Large intestine (tissue), 3 donors: ENCODE data around the gene DGKQ. TPM values are rescaled to one million over a fixed set of nuclear protein-coding genes. Genes with fewer than 3 reads are reported as not detected.

Source experiments
- DNase-seq, 2 donors: peaks; one replicate each; pipeline versions ENCODE4 v3.0.0 to v3.0.0-alpha.2; 2013
- H3K27ac ChIP-seq: one replicate; pipeline ENCODE4 v1.5.1; 2013; ENCODE audit warnings: low read length
- H3K27me3 ChIP-seq: 2 replicates; pipeline ENCODE4 v1.6.1; 2013; ENCODE audit warnings: low read length; ENCODE audit not compliant: control insufficient read depth, insufficient read depth
- H3K36me3 ChIP-seq: 2 replicates; pipeline ENCODE4 v1.6.1; 2013; ENCODE audit warnings: low read length; ENCODE audit not compliant: control insufficient read depth, insufficient read depth
- H3K4me1 ChIP-seq: one replicate; pipeline ENCODE4 v1.6.1; 2013; ENCODE audit warnings: low read length; ENCODE audit not compliant: control insufficient read depth, insufficient read depth
- H3K4me3 ChIP-seq: one replicate; pipeline ENCODE4 v1.5.1; 2013; ENCODE audit warnings: low read length
- H3K9me3 ChIP-seq: one replicate; pipeline ENCODE4 v1.6.1; 2013; ENCODE audit warnings: mild to moderate bottlenecking, low read depth, low read length, moderate library complexity; ENCODE audit not compliant: control insufficient read depth
- WGBS: methylation state at CpG from one replicate; pipeline ENCODE4 v1.1.5; 2013; ENCODE audit warnings: low lambda C conversion rate; ENCODE audit not compliant: insufficient coverage; 5-methylcytosine and 5-hydroxymethylcytosine counted together
- polyA plus RNA-seq: library from polyadenylated mRNA; unstranded; fragments of 120-200 nt; gene quantifications from one replicate; pipeline ENCODE4 v1.2.1, GENCODE V29; 2013

The DGKQ gene
- polyA plus RNA-seq, 1 donor = 15.3 TPM

DNA sequence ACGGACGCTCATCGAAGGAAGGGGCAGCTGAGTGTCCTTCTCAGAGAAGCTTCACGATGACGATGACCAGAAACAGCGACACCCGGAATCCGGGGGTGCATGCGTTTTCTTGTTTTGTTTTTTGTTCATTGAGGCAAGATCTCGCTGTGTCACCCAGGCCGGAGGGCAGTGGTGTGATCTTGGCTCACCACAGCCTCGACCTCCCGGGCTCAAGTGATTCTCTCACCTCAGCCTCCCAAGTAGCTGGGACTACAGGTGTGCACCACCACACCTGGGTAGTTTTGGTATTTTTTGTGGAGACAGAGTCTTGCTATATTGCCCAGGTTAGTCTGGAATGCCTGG, 19.8 kb downstream of the DGKQ start:
- peaks cover 15% of the 10 kb centered on the region for H3K36me3 ChIP-seq
- H3K4me3 ChIP-seq = no peak overlapping the region
- H3K27ac ChIP-seq = no peak overlapping the region
- H3K27me3 ChIP-seq = no peaks in the 10 kb centered on the region
- H3K9me3 ChIP-seq = peaks cover 6% of the 10 kb centered on the region
- no CpG with 5 or more reads among the region's 13 CpGs for WGBS
- DNase-seq = no peak
- no peaks in the 10 kb centered on the region for H3K4me1 ChIP-seq

DNA sequence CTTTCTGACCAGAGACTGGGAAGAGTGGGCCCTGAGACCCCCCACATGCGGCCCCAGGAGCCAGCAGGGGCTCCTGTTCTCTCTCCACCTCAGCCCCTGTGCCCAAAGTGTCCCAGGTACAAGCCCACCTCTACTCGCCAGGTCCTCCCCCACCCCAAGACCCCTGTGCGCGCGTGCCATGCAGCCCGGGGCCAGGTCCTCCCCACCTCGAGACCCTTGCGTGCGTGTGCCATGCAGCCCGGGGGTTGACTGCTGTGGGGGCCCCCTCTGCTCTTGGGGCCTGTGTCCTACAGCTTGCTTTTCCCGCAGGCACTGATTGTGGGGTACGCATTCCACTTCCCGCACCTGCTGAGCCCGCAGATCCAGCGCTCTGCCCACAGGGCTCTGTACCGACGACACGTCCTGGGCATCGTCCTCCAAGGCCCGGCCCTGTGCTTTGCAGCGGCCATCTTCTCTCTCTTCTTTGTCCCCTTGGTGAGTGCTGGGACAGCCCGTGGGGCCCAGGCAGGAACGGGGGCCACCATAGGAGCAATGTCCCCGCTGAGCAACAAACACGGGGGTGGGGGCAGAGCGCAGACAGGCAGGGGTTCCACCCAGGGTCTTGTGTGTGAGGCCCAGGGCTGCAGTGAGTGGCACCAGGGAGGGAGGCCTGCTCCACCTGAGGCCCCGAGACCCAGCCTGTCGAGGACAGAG, 20.3 kb downstream of the DGKQ start:
- no peaks in the 10 kb centered on the region for H3K4me1 ChIP-seq
- DNase-seq = no peak

DNA sequence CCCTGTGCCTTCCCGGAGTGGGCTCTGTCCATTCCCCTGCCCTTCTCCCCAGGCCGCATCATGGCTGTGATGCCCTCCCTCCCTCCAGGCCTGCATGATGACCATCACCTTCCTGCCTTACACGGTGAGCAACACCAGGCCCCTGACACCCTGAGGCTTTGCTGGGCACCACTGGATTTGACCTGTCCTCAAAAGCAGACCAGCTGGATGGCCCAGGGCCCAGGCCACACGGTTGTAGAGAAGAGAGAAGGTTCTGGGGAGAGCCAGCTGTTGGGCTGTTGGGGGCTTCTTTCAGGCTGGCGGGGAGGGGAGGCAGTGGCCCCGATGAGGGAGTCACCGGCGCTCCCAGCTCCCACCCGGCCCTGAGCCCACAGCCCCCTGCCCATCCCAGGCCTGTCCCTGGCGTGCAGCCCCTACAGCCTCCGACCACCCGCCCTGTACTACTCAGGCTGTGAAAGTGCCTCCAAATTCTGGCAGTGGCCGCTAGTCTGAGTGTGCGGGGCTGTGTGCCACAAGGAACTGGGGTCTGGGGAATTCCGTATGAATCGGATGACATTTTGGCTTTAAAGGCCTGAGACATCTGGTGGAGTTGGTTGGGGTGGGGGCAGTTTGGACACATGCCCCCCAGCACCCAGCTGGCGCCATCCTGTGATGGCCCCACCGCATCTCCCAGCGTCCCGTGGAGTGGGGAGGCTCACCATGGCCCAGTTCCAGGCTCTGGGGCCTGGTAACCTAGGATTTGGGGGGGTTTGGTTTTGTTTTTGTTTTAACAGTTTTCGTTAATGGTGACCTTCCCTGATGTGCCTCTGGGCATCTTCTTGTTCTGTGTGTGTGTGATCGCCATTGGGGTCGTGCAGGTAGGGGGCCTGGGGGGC, 21.5 kb downstream of the DGKQ start:
- Histone ChIP-seq H3K27ac (no peak overlapping the region), H3K27me3 (no peaks in the 10 kb centered on the region), H3K4me3 (no peak overlapping the region), H3K9me3 (no peaks in the 10 kb centered on the region), H3K36me3 (peaks cover 7% of the 10 kb centered on the region), H3K4me1 (no peaks in the 10 kb centered on the region)
- no peak for DNase-seq
- no CpG with 5 or more reads among the region's 23 CpGs for WGBS

More for the DNA sequence above, 20.3 kb downstream of the DGKQ start:
- WGBS = no CpG with 5 or more reads among the region's 28 CpGs
- no peaks in the 10 kb centered on the region for H3K27me3 ChIP-seq
- H3K36me3 ChIP-seq = peaks cover 15% of the 10 kb centered on the region
- peaks cover 5% of the 10 kb centered on the region for H3K9me3 ChIP-seq
- no peak overlapping the region for H3K27ac ChIP-seq
- H3K4me3 ChIP-seq = no peak overlapping the region

DNA sequence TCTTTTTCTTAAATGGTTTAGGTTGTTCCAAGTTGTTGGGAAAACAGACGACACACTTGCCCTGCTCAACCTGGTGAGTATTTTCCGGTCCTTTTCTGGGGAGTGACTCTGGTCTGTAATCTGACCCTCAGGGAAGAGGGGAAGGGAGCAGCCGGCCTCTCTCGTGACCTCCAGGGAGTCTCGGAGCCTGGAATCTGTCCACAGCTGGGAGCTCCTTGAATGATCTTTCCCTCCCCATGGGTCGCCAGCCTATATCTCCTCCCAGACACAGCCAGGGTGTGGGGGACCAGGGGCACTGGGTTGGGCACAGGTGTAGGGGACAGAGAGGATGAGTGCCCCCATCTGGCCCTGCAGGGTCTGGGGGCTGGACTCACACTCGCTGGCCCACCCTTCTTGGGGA, 22.2 kb downstream of the DGKQ start:
- peaks cover 7% of the 10 kb centered on the region for H3K36me3 ChIP-seq
- no peaks in the 10 kb centered on the region for H3K9me3 ChIP-seq
- 80% methylated on average over 1 of the region's 7 CpGs for WGBS
- no peak overlapping the region for H3K4me3 ChIP-seq
- H3K27me3 ChIP-seq = peaks cover 6% of the 10 kb centered on the region
- H3K27ac ChIP-seq = no peak overlapping the region
- DNase-seq = no peak
- peaks cover 4% of the 10 kb centered on the region for H3K4me1 ChIP-seq

DNA sequence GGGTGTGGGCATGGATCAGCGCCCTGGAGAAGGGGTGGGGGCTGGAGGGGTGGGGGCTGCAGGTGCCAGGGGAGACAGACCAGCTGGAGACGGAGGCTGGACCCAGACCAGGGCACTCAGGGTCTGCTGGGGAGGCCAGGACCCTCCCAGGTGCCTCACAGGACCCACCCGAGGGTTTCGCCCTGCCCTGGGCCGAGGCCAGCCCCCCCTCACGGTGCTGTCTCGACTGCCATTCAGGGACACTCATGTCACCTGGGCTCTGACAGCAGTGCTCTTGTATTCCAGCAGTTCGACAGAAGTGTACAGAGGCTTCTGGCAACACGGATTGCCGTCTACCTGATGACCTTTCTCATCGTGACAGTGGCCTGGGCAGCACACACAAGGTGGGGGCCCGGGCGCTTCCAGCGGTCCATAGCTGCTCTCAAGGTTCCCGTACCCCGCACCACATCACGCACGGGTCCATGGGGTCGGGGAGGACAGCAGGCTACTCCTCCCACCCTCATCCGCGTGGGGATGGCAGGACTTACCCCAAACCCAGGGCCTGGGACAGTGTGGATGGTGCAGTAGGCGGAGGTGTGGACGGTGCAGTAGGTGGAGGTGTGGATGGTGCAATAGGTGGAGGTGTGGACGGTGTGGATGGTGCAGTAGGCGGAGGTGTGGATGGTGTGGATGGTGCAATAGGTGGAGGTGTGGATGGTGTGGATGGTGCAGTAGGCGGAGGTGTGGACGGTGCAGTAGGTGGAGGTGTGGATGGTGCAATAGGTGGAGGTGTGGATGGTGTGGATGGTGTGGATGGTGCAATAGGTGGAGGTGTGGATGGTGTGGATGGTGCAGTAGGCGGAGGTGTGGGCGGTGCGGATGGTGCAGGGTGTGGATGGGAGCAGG, 23.0 kb downstream of the DGKQ start:
- DNase-seq = no peak

DNA sequence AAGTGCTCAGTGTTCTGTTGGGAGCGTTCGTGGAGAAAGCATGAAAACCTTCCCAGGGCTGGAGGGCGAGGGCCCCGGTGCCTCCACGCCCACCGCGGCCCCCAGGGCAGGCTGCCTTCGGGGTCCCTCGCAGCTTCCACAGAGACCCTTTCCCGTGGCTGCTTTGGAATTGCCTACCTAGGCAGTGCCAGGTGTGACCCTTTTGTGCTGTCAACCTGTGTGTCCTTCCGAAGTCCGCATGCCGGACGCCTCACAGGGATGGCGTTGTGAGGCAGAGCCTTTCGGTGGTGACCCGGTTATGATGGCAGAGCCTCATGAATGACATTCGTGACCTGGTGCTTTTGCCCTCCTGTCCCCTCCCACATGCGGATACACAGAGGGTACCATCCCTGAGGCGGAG, 23.7 kb downstream of the DGKQ start:
- H3K27me3 ChIP-seq = peaks cover 18% of the 10 kb centered on the region
- peaks cover 9% of the 10 kb centered on the region for H3K4me1 ChIP-seq
- H3K36me3 ChIP-seq = peaks cover 3% of the 10 kb centered on the region
- no peak for DNase-seq
- WGBS = no CpG with 5 or more reads among the region's 20 CpGs
- H3K4me3 ChIP-seq = no peak overlapping the region
- H3K9me3 ChIP-seq = no peaks in the 10 kb centered on the region
- H3K27ac ChIP-seq = no peak overlapping the region

More for the DNA sequence above, 23.0 kb downstream of the DGKQ start:
- H3K9me3 ChIP-seq = no peaks in the 10 kb centered on the region
- no peak overlapping the region for H3K4me3 ChIP-seq
- H3K27ac ChIP-seq = no peak overlapping the region
- peaks cover 6% of the 10 kb centered on the region for H3K36me3 ChIP-seq
- peaks cover 14% of the 10 kb centered on the region for H3K27me3 ChIP-seq
- no CpG with 5 or more reads among the region's 30 CpGs for WGBS
- peaks cover 9% of the 10 kb centered on the region for H3K4me1 ChIP-seq

DNA sequence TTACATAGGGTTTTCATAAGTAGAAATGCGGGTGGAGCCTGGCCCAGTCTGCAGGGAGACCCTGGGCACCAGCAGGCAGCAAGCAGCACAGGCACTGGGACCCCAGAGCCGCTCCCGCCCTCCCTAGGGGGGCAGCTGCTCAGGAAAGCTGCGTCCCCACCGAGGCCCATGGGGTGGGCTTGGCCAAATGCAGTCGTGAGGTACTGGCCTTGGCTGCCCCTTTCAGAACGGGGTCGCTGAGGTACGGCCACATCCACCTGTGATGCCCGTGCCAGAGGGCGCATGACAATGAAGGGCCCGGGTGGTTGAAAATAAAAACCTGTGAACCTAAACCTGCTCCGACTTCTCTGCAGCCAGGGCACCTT, 24.5 kb downstream of the DGKQ start:
- Histone ChIP-seq H3K36me3 (peaks cover 3% of the 10 kb centered on the region), H3K4me1 (peaks cover 9% of the 10 kb centered on the region), H3K27ac (no peak overlapping the region), H3K9me3 (no peaks in the 10 kb centered on the region), H3K4me3 (no peak overlapping the region), H3K27me3 (peaks cover 18% of the 10 kb centered on the region)
- WGBS = no CpG with 5 or more reads among the region's 13 CpGs
- DNase-seq = no peak

DNA sequence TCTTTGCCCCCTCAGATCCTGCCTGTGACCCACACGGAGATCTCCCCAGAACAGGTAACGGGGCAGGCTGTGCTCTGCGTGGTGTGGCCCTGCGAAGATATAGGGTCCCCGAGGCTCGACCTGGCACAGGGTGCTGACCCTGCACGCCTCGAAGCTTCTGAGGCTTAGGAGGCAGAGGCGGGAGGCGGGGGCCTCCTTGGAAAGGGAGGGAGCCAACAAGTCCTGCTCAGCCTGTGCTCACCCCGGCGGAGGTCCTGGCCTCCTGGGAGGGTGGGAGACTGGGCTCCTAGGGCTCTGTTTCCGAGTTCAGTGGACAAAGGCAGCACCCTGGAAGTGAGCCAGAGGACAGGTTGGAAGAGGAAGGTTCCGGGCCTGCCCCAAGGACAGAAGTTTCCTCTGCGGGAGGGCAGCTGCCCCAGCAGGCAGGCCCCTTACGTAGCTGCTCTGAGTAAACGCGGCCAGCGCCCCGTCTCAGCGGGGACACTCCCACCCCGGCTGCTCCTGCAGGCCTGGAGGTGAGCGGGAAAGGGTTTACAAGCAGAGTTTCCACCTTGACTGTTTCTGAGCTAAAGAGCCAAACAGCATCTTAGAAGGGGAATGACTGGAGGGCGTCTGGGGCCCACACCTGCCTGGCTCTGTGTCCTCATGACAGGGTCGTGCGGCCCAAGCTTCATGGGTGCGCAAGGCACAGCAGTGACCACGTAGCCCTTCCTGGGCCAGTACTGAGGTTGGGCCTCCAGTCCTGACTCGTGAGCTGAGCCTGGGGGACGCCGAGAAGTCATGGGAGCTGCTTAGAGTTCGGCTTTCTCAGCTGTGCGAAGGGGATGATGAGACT, 25.1 kb downstream of the DGKQ start:
- Histone ChIP-seq H3K27ac (no peak overlapping the region), H3K9me3 (no peaks in the 10 kb centered on the region), H3K27me3 (peaks cover 18% of the 10 kb centered on the region), H3K36me3 (peaks cover 7% of the 10 kb centered on the region), H3K4me1 (peaks cover 9% of the 10 kb centered on the region), H3K4me3 (no peak overlapping the region)
- peak in 1 of 2 donors; percentile 20 for DNase-seq
- WGBS = 90% methylated on average over 2 of the region's 33 CpGs

DNA sequence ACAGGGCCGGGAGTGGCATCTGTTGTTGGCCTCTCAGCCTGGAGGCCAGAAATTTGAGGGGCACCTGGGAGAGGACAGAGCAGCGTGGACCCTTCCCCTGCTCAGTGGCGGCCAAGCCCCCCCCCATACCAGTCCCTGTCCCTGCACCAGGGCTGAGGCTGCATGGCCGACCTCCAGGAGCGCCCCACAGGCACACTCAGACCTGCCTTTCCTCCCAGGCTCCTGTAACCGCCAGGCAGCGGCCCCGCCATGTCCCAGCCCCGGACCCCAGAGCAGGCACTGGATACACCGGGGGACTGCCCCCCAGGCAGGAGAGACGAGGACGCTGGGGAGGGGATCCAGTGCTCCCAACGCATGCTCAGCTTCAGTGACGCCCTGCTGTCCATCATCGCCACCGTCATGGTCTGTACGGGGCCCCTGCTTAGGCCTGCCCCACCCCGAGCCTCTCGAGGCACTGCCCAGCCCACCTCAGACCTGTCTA, 25.8 kb downstream of the DGKQ start:
- H3K27ac ChIP-seq = no peak overlapping the region
- H3K27me3 ChIP-seq = peaks cover 18% of the 10 kb centered on the region
- peaks cover 9% of the 10 kb centered on the region for H3K4me1 ChIP-seq
- no peaks in the 10 kb centered on the region for H3K9me3 ChIP-seq
- peaks cover 7% of the 10 kb centered on the region for H3K36me3 ChIP-seq
- no peak for DNase-seq
- H3K4me3 ChIP-seq = no peak overlapping the region
- no CpG with 5 or more reads among the region's 19 CpGs for WGBS
